GM18499 (cell line): ENCODE data around the gene BHMT.

Experiments
- ATAC-seq: cut with Tn5 transposase; IDR thresholded peaks from one replicate; pipeline ENCODE4 v1.9.1; 2021; ENCODE audit warnings: moderate number of reproducible peaks; ENCODE audit not compliant: insufficient read depth, unreplicated experiment

Gene BHMT

GRCh38 chr5:79111387-79111959 lies at the start of gene BHMT:
Gene BHMT, plus strand, starts transcription at chr5:79111809. Its CDS starts 77 bp downstream, at chr5:79111886.
- no peak for ATAC-seq

- ATAC-seq, result no peak
Observed at GRCh38 chr5:79062436-79062835, 49.2 kb upstream of the BHMT start.

- ATAC-seq, result no peak
Observed at GRCh38 chr5:79069488-79070349, 41.9 kb upstream of the BHMT start, which contains the start of the genes BHMT2 and DMGDH. Gene BHMT2, plus strand, starts transcription at chr5:79069767. Its CDS starts 16 bp downstream, at chr5:79069783. Gene DMGDH, minus strand, starts transcription at chr5:79069674. Its CDS starts 54 bp downstream, at chr5:79069620.

- no peak for ATAC-seq
Observed at GRCh38 chr5:79070350-79070667, 41.3 kb upstream of the BHMT start.

- no peak for ATAC-seq
Observed at GRCh38 chr5:79074641-79075040, 37.0 kb upstream of the BHMT start.

GRCh38 chr5:79075646-79076426 lies 35.8 kb upstream of the BHMT start:
- ATAC-seq, result no peak

- ATAC-seq, result no peak
Observed at GRCh38 chr5:79076819-79077218, 34.8 kb upstream of the BHMT start.

- ATAC-seq, result no peak
Observed at GRCh38 chr5:79077680-79078365, 33.8 kb upstream of the BHMT start.

GRCh38 chr5:79080804-79081203 lies 30.8 kb upstream of the BHMT start:
- ATAC-seq, result no peak

- no peak for ATAC-seq
Observed at GRCh38 chr5:79081779-79082178, 29.8 kb upstream of the BHMT start.

GRCh38 chr5:79086116-79086515 lies 25.5 kb upstream of the BHMT start:
- ATAC-seq, result no peak

GRCh38 chr5:79088507-79088906 lies 23.1 kb upstream of the BHMT start:
- ATAC-seq, result no peak

- no peak for ATAC-seq
Observed at GRCh38 chr5:79091064-79091463, 20.5 kb upstream of the BHMT start.

GRCh38 chr5:79093762-79094161 lies 17.8 kb upstream of the BHMT start:
- no peak for ATAC-seq

GRCh38 chr5:79105868-79106267 lies 5.7 kb upstream of the BHMT start:
- no peak for ATAC-seq

GRCh38 chr5:79107020-79107796 lies 4.4 kb upstream of the BHMT start:
- no peak for ATAC-seq

- no peak for ATAC-seq
Observed at GRCh38 chr5:79108086-79108485, 3.5 kb upstream of the BHMT start.

- no peak for ATAC-seq
Observed at GRCh38 chr5:79108792-79109191, 2.8 kb upstream of the BHMT start.

- no peak for ATAC-seq
Observed at GRCh38 chr5:79109527-79110492, 1.8 kb upstream of the BHMT start.
